Measurements from ENCODE around the gene PRR12. TPM values are rescaled to one million over a fixed set of nuclear protein-coding genes. Genes with fewer than 3 reads are reported as not detected.
A peak's percentile ranks its signal among the peaks of the same experiment; 100 is the strongest.

PRR12 gene
- total RNA-seq, 1 donor: 3.7 TPM

- H3K4me3 ChIP-seq (ENCODE audit: low read depth, low read length): no peak overlapping the region
- TF ChIP-seq, protein P1, sequence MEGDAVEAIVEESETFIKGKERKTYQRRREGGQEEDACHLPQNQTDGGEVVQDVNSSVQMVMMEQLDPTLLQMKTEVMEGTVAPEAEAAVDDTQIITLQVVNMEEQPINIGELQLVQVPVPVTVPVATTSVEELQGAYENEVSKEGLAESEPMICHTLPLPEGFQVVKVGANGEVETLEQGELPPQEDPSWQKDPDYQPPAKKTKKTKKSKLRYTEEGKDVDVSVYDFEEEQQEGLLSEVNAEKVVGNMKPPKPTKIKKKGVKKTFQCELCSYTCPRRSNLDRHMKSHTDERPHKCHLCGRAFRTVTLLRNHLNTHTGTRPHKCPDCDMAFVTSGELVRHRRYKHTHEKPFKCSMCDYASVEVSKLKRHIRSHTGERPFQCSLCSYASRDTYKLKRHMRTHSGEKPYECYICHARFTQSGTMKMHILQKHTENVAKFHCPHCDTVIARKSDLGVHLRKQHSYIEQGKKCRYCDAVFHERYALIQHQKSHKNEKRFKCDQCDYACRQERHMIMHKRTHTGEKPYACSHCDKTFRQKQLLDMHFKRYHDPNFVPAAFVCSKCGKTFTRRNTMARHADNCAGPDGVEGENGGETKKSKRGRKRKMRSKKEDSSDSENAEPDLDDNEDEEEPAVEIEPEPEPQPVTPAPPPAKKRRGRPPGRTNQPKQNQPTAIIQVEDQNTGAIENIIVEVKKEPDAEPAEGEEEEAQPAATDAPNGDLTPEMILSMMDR (IDR thresholded peaks at IDR 0.05; ENCODE audit: insufficient read depth, low read length): no peak
- DNase-seq (ENCODE audit: low read depth): no peak
Measured at GRCh38 chr19:49564616-49565045, 26.4 kb upstream of the PRR12 start.

DNA sequence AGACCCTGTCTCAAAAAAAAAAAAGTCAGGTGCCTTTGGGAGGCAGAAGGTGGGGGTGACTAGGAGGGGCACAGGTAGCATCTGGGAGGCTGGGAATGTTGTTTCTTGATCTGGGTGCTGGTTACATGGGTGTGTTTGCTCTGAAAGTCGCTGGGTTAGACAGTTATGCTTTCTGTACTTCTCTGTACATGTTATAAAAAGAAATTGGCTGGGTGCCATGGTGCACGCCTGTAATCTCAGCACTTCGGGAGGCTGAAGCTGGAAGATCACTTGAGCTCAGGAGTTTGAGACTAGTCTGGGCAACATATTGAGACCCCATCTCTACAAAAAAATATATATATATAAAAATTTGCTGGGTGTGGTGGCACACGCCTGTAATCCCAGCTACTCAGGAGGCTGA is 25.7 kb upstream of the PRR12 start:
- DNase-seq (ENCODE audit: low read depth): peak; percentile 52

DNA sequence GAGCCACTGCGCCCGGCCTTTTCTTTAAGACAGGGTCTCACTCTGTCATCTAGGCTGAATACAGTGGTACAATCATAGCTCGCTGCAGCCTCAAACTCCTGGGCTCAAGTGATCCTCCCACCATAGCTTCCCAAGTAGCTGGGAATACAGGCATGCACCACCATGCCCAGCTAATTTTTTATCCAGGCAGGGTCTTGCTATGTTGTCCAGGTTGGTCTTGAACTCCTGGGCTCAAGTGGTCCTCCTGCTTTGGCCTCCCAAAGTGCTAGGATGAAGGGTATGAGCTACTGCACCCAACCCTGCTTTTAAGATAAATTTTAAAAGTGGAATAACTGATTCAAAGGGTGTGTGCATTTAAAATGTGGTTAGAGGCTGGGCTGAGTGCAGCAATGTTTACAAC is 24.7 kb upstream of the PRR12 start:
- no peak overlapping the region for H3K4me3 ChIP-seq (ENCODE audit: low read depth, low read length)
- TF ChIP-seq, protein P1 (IDR thresholded peaks at IDR 0.05; ENCODE audit: insufficient read depth, low read length): no peak
- DNase-seq (ENCODE audit: low read depth): no peak

More for the DNA sequence above, 25.7 kb upstream of the PRR12 start:
- TF ChIP-seq, protein P1 (IDR thresholded peaks at IDR 0.05; ENCODE audit: insufficient read depth, low read length): no peak
- no peak overlapping the region for H3K4me3 ChIP-seq (ENCODE audit: low read depth, low read length)

- TF ChIP-seq, protein P1 (IDR thresholded peaks at IDR 0.05; ENCODE audit: insufficient read depth, low read length): no peak
- no peak overlapping the region for H3K4me3 ChIP-seq (ENCODE audit: low read depth, low read length)
- peak; percentile 61 for DNase-seq (ENCODE audit: low read depth)
Measured at GRCh38 chr19:49567861-49568441, 23.0 kb upstream of the PRR12 start.

DNA sequence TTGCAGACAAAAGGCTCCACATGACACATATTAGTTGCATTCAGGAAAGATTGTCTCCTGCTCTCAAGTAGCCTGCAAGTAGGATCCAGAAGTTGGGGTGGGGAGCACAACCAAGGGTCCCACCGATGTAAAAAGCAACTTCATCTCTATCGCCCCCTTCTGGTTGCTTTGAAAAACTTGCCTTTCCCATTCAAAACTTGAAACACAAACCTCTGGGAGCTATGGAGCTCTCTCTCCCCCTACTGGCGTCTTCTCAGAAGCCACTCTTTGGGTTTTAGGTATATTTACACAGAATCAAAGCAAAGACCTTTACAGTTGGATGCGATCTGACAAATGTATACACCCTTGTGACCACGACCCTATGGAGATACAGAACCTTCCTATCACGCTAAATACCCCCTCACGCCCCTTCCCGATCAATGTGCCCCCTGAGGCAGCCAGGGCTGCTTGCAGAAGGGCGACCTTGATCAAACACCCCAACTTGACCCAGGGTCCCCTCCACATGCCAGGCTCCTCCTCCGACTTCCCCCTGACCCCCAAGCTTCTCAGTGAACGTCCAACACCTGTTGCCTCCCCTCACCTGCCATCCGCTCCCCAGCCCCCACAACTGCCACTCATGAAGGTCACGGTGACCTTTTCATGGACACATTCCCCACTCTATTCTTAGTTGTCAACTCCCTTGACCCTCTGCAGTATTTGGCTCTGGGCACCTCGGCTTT is 20.7 kb upstream of the PRR12 start:
- no peak overlapping the region for H3K4me3 ChIP-seq (ENCODE audit: low read depth, low read length)
- TF ChIP-seq, protein P1 (IDR thresholded peaks at IDR 0.05; ENCODE audit: insufficient read depth, low read length): peak; percentile 99
- DNase-seq (ENCODE audit: low read depth): peak; percentile 92

- no peak overlapping the region for H3K4me3 ChIP-seq (ENCODE audit: low read depth, low read length)
- no peak for DNase-seq (ENCODE audit: low read depth)
- TF ChIP-seq, protein P1 (IDR thresholded peaks at IDR 0.05; ENCODE audit: insufficient read depth, low read length): no peak
Measured at GRCh38 chr19:49570997-49571676, 19.8 kb upstream of the PRR12 start.

All from fibroblast of the aortic adventitia (primary cell).